ENCODE results near the gene DUSP15.

DUSP15 gene

GRCh38 chr20:31835977-31836852 is 34.1 kb downstream of the DUSP15 start:
- no peak overlapping the region for H3K4me3 ChIP-seq (ENCODE audit: low read depth, low read length)
- TF ChIP-seq CTCF (IDR thresholded peaks at IDR 0.05; ENCODE audit: low read depth, low read length, missing control alignments) = no peak
- no peak for DNase-seq (ENCODE audit: low read depth)

GRCh38 chr20:31835554-31835953 is 34.8 kb downstream of the DUSP15 start:
- H3K4me3 ChIP-seq (ENCODE audit: low read depth, low read length) = no peak overlapping the region
- no peak for TF ChIP-seq CTCF (IDR thresholded peaks at IDR 0.05; ENCODE audit: low read depth, low read length, missing control alignments)

GRCh38 chr20:31833931-31834521 is 36.3 kb downstream of the DUSP15 start:
- no peak overlapping the region for H3K4me3 ChIP-seq (ENCODE audit: low read depth, low read length)
- TF ChIP-seq CTCF (IDR thresholded peaks at IDR 0.05; ENCODE audit: low read depth, low read length, missing control alignments) = no peak
- DNase-seq (ENCODE audit: low read depth) = no peak

More at GRCh38 chr20:31835554-31835953, 34.8 kb downstream of the DUSP15 start:
- no peak for DNase-seq (ENCODE audit: low read depth)

GRCh38 chr20:31833130-31833930 is 37.0 kb downstream of the DUSP15 start:
- no peak for DNase-seq (ENCODE audit: low read depth)
- H3K4me3 ChIP-seq (ENCODE audit: low read depth, low read length) = no peak overlapping the region
- peak; percentile 99 for TF ChIP-seq CTCF (IDR thresholded peaks at IDR 0.05; ENCODE audit: low read depth, low read length, missing control alignments)

GRCh38 chr20:31831771-31832306 is 38.5 kb downstream of the DUSP15 start:
- DNase-seq (ENCODE audit: low read depth) = no peak
- TF ChIP-seq CTCF (IDR thresholded peaks at IDR 0.05; ENCODE audit: low read depth, low read length, missing control alignments) = no peak
- no peak overlapping the region for H3K4me3 ChIP-seq (ENCODE audit: low read depth, low read length)

GRCh38 chr20:31831211-31831610 is 39.1 kb downstream of the DUSP15 start:
- no peak for TF ChIP-seq CTCF (IDR thresholded peaks at IDR 0.05; ENCODE audit: low read depth, low read length, missing control alignments)
- no peak overlapping the region for H3K4me3 ChIP-seq (ENCODE audit: low read depth, low read length)
- no peak for DNase-seq (ENCODE audit: low read depth)
